Gastrocnemius medialis (tissue), 4 donors: ENCODE data around the gene DDIT4. TPM values are rescaled to one million over a fixed set of nuclear protein-coding genes. Genes with fewer than 3 reads are reported as not detected.

Experiments used
- ATAC-seq, 2 donors: fragments of 150-250 bp; one replicate each; pipeline ENCODE4 v1.9.1; 2016
- DNase-seq, 2 donors: peaks; one replicate each; pipeline ENCODE4 v3.0.0-alpha.2; 2019
- H3K27ac ChIP-seq, 4 donors: fragments of 200-600 bp; sonication (generic); 1 replicate in 1 of 4; 2 replicates in 3 of 4; pipeline ENCODE4 v1.5.1; 2016 to 2018; ENCODE audit warnings: mild to moderate bottlenecking in 2 of 4, moderate library complexity in 1 of 4
- H3K27me3 ChIP-seq, 3 donors: fragments of 200-600 bp; sonication (generic) in 2 of 3; 1 replicate in 1 of 3; 2 replicates in 2 of 3; pipeline versions ENCODE4 v1.5.1 to v1.6.0; 2016 to 2019; ENCODE audit warnings: mild to moderate bottlenecking in 1 of 3, moderate library complexity in 1 of 3
- H3K36me3 ChIP-seq, 2 donors: fragments of 200-600 bp; sonication (generic) in 1 of 2; one replicate each; pipeline ENCODE4 v1.5.1; 2017 to 2018
- H3K4me1 ChIP-seq, 2 donors: fragments of 200-600 bp; sonication (generic) in 1 of 2; one replicate each; pipeline ENCODE4 v1.5.1; 2016 to 2017; ENCODE audit warnings: mild to moderate bottlenecking in 2 of 2
- H3K4me3 ChIP-seq, 4 donors: fragments of 200-600 bp; sonication (generic) in 3 of 4; 1 replicate in 1 of 4; 2 replicates in 3 of 4; pipeline ENCODE4 v1.5.1; 2016 to 2019; ENCODE audit warnings: mild to moderate bottlenecking in 2 of 4
- H3K9me3 ChIP-seq, 3 donors: fragments of 200-600 bp; sonication (generic) in 2 of 3; 1 replicate in 1 of 3; 2 replicates in 2 of 3; pipeline ENCODE4 v1.5.1; 2016 to 2019
- POLR2A ChIP-seq, 2 donors: fragments of 450-650 bp; IDR thresholded peaks; one replicate each; pipeline ENCODE4 v1.6.1; 2017; ENCODE audit warnings: antibody characterized with exemption in 2 of 2, mild to moderate bottlenecking in 2 of 2, moderate library complexity in 2 of 2
- in situ Hi-C, 4 donors: fragments of 200-750 bp; cut with MboI; loops; one replicate each; pipeline versions ENCODE4 v1.15.0 to v1.8.0; 2017; ENCODE audit warnings: low sequenced_read_pairs in 4 of 4
- intact Hi-C: fragments of 100-400 bp; cut with DNase I; formaldehyde crosslinking; loops from one replicate; pipeline ENCODE4 v1.15.1; 2023; ENCODE audit warnings: low total_unique reads
- total RNA-seq, 4 donors: library from RNA; depleted of rRNA; stranded (reverse); fragments of >200 nt; gene quantifications; one replicate each; pipeline versions ENCODE4 v1.1.0 to v1.2.3, GENCODE V29; 2016
- TF ChIP-seq, protein P1 (sequence below), 5 experiments: fragments of 450-650 bp in 3 of 5; fragments of 200-600 bp in 2 of 5; sonication (generic) in 2 of 5; IDR thresholded peaks in 4 of 5; conservative IDR thresholded peaks in 1 of 5; 1 replicate in 4 of 5; 2 replicates in 1 of 5; pipeline ENCODE4 v1.5.1; 2016 to 2019; ENCODE audit warnings: antibody characterized with exemption in 5 of 5, mild to moderate bottlenecking in 3 of 5, moderate library complexity in 3 of 5

The DDIT4 gene
- total RNA-seq, 4 donors from 2014 or later = 296 to 667 (median 319) TPM

DNA sequence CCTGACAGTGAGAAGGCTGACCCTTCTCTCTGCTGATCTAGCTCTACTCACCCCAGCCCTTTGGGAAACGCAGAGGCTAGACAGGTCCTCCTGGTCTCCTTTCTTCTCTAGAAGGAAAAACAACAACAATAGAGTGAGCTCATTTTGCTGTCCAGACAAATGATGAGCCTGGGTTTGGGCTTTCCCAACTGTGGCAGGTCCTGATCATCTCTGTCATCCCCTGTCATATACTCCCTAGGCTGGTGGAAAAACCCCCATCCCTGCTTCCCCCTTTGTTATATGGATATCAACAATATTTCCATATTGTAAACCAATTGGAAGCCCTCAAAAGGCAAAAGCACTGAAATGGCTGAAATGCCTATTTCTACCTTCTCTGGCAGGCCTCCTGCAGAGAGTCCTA, 9.2 kb upstream of the DDIT4 start:
- no peak for DNase-seq
- Histone ChIP-seq H3K9me3 (no peaks in the 10 kb centered on the region), H3K36me3 (no peaks in the 10 kb centered on the region), H3K27me3 (no peaks in the 10 kb centered on the region), H3K27ac (peak overlapping the region in 1 of 4 donors; percentile 15), H3K4me1 (peaks cover 12 to 24% of the 10 kb centered on the region in 2 donors), H3K4me3 (no peak overlapping the region)
- ATAC-seq = no peak
- intact Hi-C loops = no loop called here
- TF ChIP-seq POLR2A (IDR thresholded peaks at IDR 0.05) = no peak
- TF ChIP-seq, protein P1, sequence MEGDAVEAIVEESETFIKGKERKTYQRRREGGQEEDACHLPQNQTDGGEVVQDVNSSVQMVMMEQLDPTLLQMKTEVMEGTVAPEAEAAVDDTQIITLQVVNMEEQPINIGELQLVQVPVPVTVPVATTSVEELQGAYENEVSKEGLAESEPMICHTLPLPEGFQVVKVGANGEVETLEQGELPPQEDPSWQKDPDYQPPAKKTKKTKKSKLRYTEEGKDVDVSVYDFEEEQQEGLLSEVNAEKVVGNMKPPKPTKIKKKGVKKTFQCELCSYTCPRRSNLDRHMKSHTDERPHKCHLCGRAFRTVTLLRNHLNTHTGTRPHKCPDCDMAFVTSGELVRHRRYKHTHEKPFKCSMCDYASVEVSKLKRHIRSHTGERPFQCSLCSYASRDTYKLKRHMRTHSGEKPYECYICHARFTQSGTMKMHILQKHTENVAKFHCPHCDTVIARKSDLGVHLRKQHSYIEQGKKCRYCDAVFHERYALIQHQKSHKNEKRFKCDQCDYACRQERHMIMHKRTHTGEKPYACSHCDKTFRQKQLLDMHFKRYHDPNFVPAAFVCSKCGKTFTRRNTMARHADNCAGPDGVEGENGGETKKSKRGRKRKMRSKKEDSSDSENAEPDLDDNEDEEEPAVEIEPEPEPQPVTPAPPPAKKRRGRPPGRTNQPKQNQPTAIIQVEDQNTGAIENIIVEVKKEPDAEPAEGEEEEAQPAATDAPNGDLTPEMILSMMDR (IDR thresholded peaks at IDR 0.05 in 4 of 5, conservative IDR thresholded peaks at IDR 0.05 in 1 of 5) = no peak
- in situ Hi-C loops = no loop called here

DNA sequence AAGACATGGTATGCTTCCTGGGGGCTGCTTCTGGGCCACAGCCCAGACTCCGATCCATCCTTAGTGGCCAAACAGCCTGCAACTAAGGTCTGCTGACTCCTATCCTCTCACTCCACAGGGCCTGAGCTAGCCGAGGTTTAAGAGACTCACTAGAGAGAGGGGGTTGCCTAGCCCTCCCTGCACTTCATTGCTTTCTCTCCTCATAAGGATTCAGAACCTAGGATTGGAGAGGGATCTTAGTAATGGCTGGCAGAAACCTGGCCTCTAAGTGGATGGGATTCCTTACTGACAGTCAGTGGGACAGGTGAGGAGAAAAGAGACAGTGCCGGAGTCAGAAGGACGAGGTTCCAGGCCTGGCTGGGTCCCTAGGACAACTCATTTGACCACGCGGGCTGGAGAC, 8.2 kb upstream of the DDIT4 start:
- Histone ChIP-seq H3K27ac (peak overlapping the region in 1 of 4 donors; percentile 20), H3K4me3 (no peak overlapping the region), H3K27me3 (no peaks in the 10 kb centered on the region), H3K4me1 (peaks cover 2 to 14% of the 10 kb centered on the region in 2 donors), H3K9me3 (no peaks in the 10 kb centered on the region), H3K36me3 (no peaks in the 10 kb centered on the region)
- in situ Hi-C loops (no loop called here), intact Hi-C loops (no loop called here)
- DNase-seq = no peak
- TF ChIP-seq POLR2A (IDR thresholded peaks at IDR 0.05) = no peak
- TF ChIP-seq, protein P1 (IDR thresholded peaks at IDR 0.05 in 4 of 5, conservative IDR thresholded peaks at IDR 0.05 in 1 of 5) = no peak
- no peak for ATAC-seq

DNA sequence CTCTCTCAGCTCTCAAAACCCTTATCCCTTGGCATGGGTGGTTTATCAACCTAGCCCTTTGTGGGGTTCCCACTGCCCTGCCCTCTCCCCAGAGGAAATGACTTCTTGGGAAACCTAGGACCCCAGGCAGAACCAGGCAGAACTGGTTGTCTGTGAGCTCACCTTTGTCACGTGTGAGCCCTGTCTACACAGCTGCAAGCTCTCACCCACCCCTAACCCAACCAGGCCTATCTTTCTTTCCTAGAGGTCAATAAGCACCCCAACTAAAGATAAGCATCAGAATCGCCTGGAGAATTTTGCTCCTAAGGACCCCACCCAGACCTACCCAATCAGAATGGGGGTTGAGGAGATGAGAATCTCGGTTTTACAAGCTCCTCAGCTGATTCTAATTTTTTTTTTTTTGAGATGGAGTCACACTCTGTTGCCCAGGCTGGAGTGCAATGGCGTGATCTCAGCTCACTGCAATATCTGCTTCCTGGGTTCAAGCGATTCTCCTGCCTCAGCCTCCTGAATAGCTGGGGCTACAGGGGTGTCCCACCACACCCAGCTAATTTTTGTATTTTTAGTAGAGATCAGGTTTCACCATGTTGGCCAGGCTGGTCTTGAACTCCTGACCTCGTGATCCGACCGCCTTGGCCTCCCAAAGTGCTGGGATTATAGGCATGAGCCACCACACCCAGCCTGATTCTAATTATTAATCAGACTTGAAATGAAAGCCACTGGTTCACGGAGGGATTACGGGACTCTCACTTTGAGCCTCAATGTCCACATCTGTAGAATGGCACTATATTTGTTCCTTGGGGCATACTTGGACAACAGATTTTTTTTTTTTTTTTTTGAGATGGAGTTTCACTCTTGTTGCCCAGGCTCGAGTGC, 7.5 kb upstream of the DDIT4 start:
- Histone ChIP-seq H3K9me3 (no peaks in the 10 kb centered on the region), H3K27me3 (no peaks in the 10 kb centered on the region), H3K27ac (no peak overlapping the region), H3K4me3 (no peak overlapping the region), H3K4me1 (peaks cover 0 to 9% of the 10 kb centered on the region in 2 donors), H3K36me3 (no peaks in the 10 kb centered on the region)
- in situ Hi-C loops = no loop called here
- TF ChIP-seq, protein P1 (IDR thresholded peaks at IDR 0.05 in 4 of 5, conservative IDR thresholded peaks at IDR 0.05 in 1 of 5) = no peak
- TF ChIP-seq POLR2A (IDR thresholded peaks at IDR 0.05) = no peak
- intact Hi-C loops = no loop called here
- DNase-seq (no peak), ATAC-seq (no peak)

DNA sequence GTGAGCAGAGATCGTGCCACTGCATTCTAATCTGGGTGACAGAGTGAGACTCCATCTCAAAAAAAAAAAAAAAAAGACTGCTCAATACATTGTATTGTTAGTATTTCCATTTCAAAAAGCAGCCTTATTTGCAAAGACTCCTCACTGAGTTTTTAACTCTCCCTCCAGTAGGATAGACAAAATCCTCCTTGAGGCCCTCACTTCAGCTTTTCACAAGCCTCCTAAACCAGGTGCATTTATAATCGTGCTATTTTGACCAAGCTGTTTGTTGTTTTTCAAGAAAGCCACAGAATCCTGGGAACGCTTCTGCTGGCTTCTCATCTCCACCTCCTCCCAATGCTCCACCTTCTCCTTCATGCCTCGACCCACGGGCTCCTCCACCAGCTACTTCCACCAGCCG, 6.3 kb upstream of the DDIT4 start:
- intact Hi-C loops = no loop called here
- ATAC-seq = no peak
- TF ChIP-seq, protein P1 (IDR thresholded peaks at IDR 0.05 in 4 of 5, conservative IDR thresholded peaks at IDR 0.05 in 1 of 5) = no peak
- TF ChIP-seq POLR2A (IDR thresholded peaks at IDR 0.05) = no peak

More for the DNA sequence above, 6.3 kb upstream of the DDIT4 start:
- H3K4me3 ChIP-seq = no peak overlapping the region
- H3K36me3 ChIP-seq = no peaks in the 10 kb centered on the region
- no peaks in the 10 kb centered on the region for H3K9me3 ChIP-seq
- H3K27ac ChIP-seq = no peak overlapping the region
- H3K4me1 ChIP-seq = peaks cover 3 to 10% of the 10 kb centered on the region in 2 donors
- in situ Hi-C loops = no loop called here
- no peaks in the 10 kb centered on the region for H3K27me3 ChIP-seq
- no peak for DNase-seq
